ENCODE data around the gene BCCIP.

DNA sequence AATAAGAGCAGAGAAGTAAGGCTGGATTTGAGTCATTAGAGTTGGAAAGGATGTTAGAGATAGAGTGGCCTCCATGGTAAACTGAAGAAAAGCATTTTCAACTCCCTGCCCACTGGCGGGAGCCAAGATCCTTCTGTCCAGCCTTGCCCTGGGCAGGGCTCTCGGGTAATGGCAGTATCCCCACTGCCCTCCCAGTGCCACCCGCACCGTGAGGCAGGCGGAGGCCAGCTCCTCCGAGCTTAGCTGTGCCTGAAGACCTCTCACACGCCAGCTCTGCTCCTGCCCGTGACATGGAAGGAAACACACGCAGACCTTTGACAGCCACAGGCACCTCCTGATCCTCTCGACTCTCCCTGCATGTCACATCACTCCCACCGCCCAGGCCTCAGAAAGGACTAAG lies 22.3 kb downstream of the BCCIP start:
- TF ChIP-seq, protein P1, sequence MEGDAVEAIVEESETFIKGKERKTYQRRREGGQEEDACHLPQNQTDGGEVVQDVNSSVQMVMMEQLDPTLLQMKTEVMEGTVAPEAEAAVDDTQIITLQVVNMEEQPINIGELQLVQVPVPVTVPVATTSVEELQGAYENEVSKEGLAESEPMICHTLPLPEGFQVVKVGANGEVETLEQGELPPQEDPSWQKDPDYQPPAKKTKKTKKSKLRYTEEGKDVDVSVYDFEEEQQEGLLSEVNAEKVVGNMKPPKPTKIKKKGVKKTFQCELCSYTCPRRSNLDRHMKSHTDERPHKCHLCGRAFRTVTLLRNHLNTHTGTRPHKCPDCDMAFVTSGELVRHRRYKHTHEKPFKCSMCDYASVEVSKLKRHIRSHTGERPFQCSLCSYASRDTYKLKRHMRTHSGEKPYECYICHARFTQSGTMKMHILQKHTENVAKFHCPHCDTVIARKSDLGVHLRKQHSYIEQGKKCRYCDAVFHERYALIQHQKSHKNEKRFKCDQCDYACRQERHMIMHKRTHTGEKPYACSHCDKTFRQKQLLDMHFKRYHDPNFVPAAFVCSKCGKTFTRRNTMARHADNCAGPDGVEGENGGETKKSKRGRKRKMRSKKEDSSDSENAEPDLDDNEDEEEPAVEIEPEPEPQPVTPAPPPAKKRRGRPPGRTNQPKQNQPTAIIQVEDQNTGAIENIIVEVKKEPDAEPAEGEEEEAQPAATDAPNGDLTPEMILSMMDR (conservative IDR thresholded peaks at IDR 0.05) = no peak
- TF ChIP-seq ZFX (IDR thresholded peaks at IDR 0.05) = no peak
